Endothelial cell of umbilical vein (primary cell): Measurements from ENCODE around the gene C5orf47. TPM values are rescaled to one million over a fixed set of nuclear protein-coding genes. Genes with fewer than 3 reads are reported as not detected.

ENCODE experiments used
- BruUV-seq: library from RNA; stranded (reverse); fragments of 400-500 nt; replicated peaks from 2 replicates; lab custom pipeline; 2021; lab: Mats Ljungman, UMichigan
- CTCF ChIA-PET: fragments of 300-600, 350-600 bp; sonication (Branson Sonifier 250); formaldehyde crosslinking; loops from one replicate; lab custom pipeline; 2021; ENCODE audit warnings: antibody characterized with exemption, inconsistent platforms; lab: Charles Lee
- POLR2A ChIA-PET: fragments of 300-600, 350-600 bp; sonication (Branson Sonifier 250); formaldehyde crosslinking; loops from one replicate; lab custom pipeline; 2021; ENCODE audit warnings: antibody characterized with exemption, inconsistent platforms; lab: Charles Lee
- DNase-seq: peaks from one replicate; pipeline ENCODE4 v3.0.0-alpha.2; 2011; ENCODE audit warnings: low read depth, low spot score
- FAIRE-seq: peaks from 2 replicates; lab custom pipeline; 2011; peaks lifted over from hg19 to GRCh38; lab: Jason Lieb, UNC
- H2AFZ ChIP-seq: 2 replicates; pipeline ENCODE4 v1.6.0; 2012; ENCODE audit warnings: low read depth, low read length, control low read depth, inconsistent platforms
- H3K27ac ChIP-seq: 2 replicates; pipeline ENCODE4 v1.5.1; 2011; ENCODE audit warnings: low read depth, mild to moderate bottlenecking, control low read depth, low read length, moderate library complexity; ENCODE audit not compliant: insufficient read depth
- H3K27me3 ChIP-seq, 2 experiments: 2 replicates each; pipeline versions ENCODE4 v1.6.0 to v1.6.1; 2011; ENCODE audit warnings: low read length in 2 of 2, mixed read lengths in 1 of 2; ENCODE audit not compliant: control insufficient read depth in 2 of 2, insufficient read depth in 2 of 2
- H3K36me3 ChIP-seq, 2 experiments: 2 replicates in 1 of 2; 3 replicates in 1 of 2; pipeline ENCODE4 v1.5.1; 2011; ENCODE audit warnings: low read length in 2 of 2, mild to moderate bottlenecking in 1 of 2, moderate library complexity in 1 of 2; ENCODE audit not compliant: control insufficient read depth in 2 of 2, insufficient read depth in 2 of 2; ENCODE audit errors: extremely low read depth in 1 of 2
- H3K4me1 ChIP-seq: 3 replicates; pipeline ENCODE4 v1.5.1; 2011; ENCODE audit warnings: mild to moderate bottlenecking, low read length; ENCODE audit not compliant: control insufficient read depth, insufficient read depth; ENCODE audit errors: extremely low read depth
- H3K4me2 ChIP-seq: 2 replicates; pipeline ENCODE4 v1.6.1; 2011; ENCODE audit warnings: low read length, control low read depth, mixed read lengths; ENCODE audit not compliant: insufficient read depth
- H3K4me3 ChIP-seq, 3 experiments: fragments of 200-600 bp in 1 of 3; sonication (generic), shearing (Covaris generic) in 1 of 3; replicated peaks in 1 of 3; 2 replicates each; pipeline ENCODE4 v1.5.1; 2011 to 2016; ENCODE audit warnings: control low read depth in 3 of 3, low read length in 3 of 3, mild to moderate bottlenecking in 2 of 3, inconsistent platforms in 1 of 3, low read depth in 1 of 3, moderate library complexity in 1 of 3; ENCODE audit not compliant: insufficient read depth in 1 of 3
- H3K79me2 ChIP-seq: 2 replicates; pipeline ENCODE4 v1.6.0; 2012; ENCODE audit warnings: low read length, inconsistent platforms; ENCODE audit not compliant: control insufficient read depth, insufficient read depth
- H3K9ac ChIP-seq: replicated peaks from 2 replicates; pipeline ENCODE3; 2011; ENCODE audit warnings: low read length, control low read depth; ENCODE audit not compliant: insufficient read depth; ENCODE audit errors: extremely low read depth
- H3K9me1 ChIP-seq: replicated peaks from 3 replicates; pipeline ENCODE4 v1.6.0; 2011; ENCODE audit warnings: mild to moderate bottlenecking, low read length; ENCODE audit not compliant: control insufficient read depth, insufficient read depth; ENCODE audit errors: extremely low read depth
- H3K9me3 ChIP-seq: replicated peaks from 2 replicates; pipeline ENCODE4 v1.5.1; 2012; ENCODE audit warnings: low read length, inconsistent platforms; ENCODE audit not compliant: control insufficient read depth, insufficient read depth
- H4K20me1 ChIP-seq: replicated peaks from 2 replicates; pipeline ENCODE3; 2011; ENCODE audit warnings: mild to moderate bottlenecking, low read length; ENCODE audit not compliant: control insufficient read depth, insufficient read depth; ENCODE audit errors: extremely low read depth
- CTCF ChIP-seq, 2 donors: IDR thresholded peaks; 1 replicate in 1 of 2; 2 replicates in 1 of 2; pipeline ENCODE4 v1.5.1; 2011; ENCODE audit warnings: low read length in 2 of 2, mild to moderate bottlenecking in 2 of 2, moderate library complexity in 2 of 2, control low read depth in 1 of 2, inconsistent platforms in 1 of 2, low read depth in 1 of 2; ENCODE audit not compliant: insufficient read depth in 1 of 2; ENCODE audit errors: extremely low read depth in 1 of 2
- EZH2 ChIP-seq: IDR thresholded peaks from 2 replicates; pipeline ENCODE4 v1.6.1; 2012; ENCODE audit warnings: borderline replicate concordance, low read depth, mild to moderate bottlenecking, moderate library complexity, low read length, inconsistent platforms; ENCODE audit not compliant: severe bottlenecking
- FOS ChIP-seq: IDR thresholded peaks from 2 replicates; pipeline ENCODE4 v1.6.1; 2011; ENCODE audit warnings: mild to moderate bottlenecking, low read length, moderate library complexity, borderline replicate concordance; ENCODE audit not compliant: insufficient read depth
- GATA2 ChIP-seq: IDR thresholded peaks from 2 replicates; pipeline ENCODE4 v1.7.0; 2011; ENCODE audit warnings: low read depth, mild to moderate bottlenecking, moderate library complexity, mixed read lengths, low read length; ENCODE audit not compliant: insufficient read length, insufficient read depth
- JUN ChIP-seq: IDR thresholded peaks from 2 replicates; pipeline ENCODE4 v1.6.1; 2011; ENCODE audit warnings: borderline replicate concordance, low read depth; ENCODE audit not compliant: insufficient read length, insufficient read depth
- MAX ChIP-seq: IDR thresholded peaks from 2 replicates; pipeline ENCODE4 v1.6.1; 2011; ENCODE audit not compliant: insufficient read depth, insufficient read length
- MYC ChIP-seq: IDR thresholded peaks from one replicate; pipeline ENCODE4 v1.6.1; 2011; ENCODE audit warnings: mild to moderate bottlenecking, low read depth, low read length
- POLR2A ChIP-seq: IDR thresholded peaks from 2 replicates; pipeline ENCODE4 v1.6.1; 2012; ENCODE audit warnings: low read depth, mild to moderate bottlenecking, control low read depth, low read length
- POLR2AphosphoS5 ChIP-seq: IDR thresholded peaks from 2 replicates; pipeline ENCODE4 v1.6.1; 2012; ENCODE audit warnings: low read depth, mild to moderate bottlenecking, control low read depth, low read length, moderate library complexity; ENCODE audit not compliant: insufficient read depth
- dilution Hi-C: fragments of 300-500 bp; cut with MboI; formaldehyde crosslinking; loops from one replicate; pipeline ENCODE4 v1.15.0; 2019; ENCODE audit warnings: low sequenced_read_pairs; ENCODE audit not compliant: extremely low pct_ligation_motif_present
- intact Hi-C: fragments of 100-400 bp; cut with micrococcal nuclease; formaldehyde crosslinking; loops from one replicate; pipeline ENCODE4 v1.10.0; 2022
- polyA plus RNA-seq, 4 experiments: library from polyadenylated mRNA; depleted of rRNA in 3 of 4; stranded (reverse) in 3 of 4; unstranded in 1 of 4; fragments of >200 nt; gene quantifications; 2 replicates each; pipeline versions ENCODE4 v1.2.1 to v1.2.3, GENCODE V29; 2011 to 2012; ENCODE audit warnings: missing spikeins in 1 of 4
- total RNA-seq: library from RNA; stranded (reverse); gene quantifications from 2 replicates; pipeline ENCODE4 v1.2.3, GENCODE V29; 2021

C5orf47 gene
- total and polyA plus RNA-seq, 2 donors (not counting 3 experiments of a cell fraction or from before 2014, with no cell fraction given), result not detected

DNA sequence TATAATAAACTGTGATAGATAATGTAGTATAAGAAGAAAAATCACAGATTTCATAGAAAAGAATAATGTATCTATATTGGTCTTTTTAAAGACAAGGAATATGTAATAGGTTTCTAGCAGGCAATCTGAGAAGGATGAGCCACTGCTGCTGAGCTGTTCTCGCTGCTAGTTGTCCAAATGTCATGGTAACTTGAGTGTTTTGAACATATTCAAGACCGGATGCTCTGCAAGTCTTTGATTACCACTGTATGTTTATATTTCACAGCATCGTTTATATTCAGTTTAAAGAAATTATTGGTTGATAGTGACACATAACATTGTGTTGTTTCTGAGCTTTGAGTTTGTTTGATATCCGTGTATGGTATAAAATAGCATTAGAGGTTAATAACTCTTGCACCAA is 9.6 kb downstream of the C5orf47 start:
- dilution Hi-C loops (no loop called here), intact Hi-C loops (no loop called here)
- Histone ChIP-seq H3K27ac (no peak overlapping the region), H3K36me3 (no peaks in the 10 kb centered on the region), H2AFZ (no peak overlapping the region), H4K20me1 (no peaks in the 10 kb centered on the region), H3K27me3 (no peaks in the 10 kb centered on the region), H3K4me1 (no peaks in the 10 kb centered on the region), H3K9me3 (no peaks in the 10 kb centered on the region), H3K79me2 (no peaks in the 10 kb centered on the region), H3K9ac (no peak overlapping the region), H3K4me2 (no peak overlapping the region), H3K4me3 (no peak overlapping the region), H3K9me1 (no peaks in the 10 kb centered on the region)
- no TSS peak for BruUV-seq
- no peak for DNase-seq
- POLR2A ChIA-PET, result no interaction called here
- FAIRE-seq, result no peak
- no peak for TF ChIP-seq JUN
- no peak for TF ChIP-seq POLR2A
- TF ChIP-seq FOS, result no peak
- no peak for TF ChIP-seq GATA2
- TF ChIP-seq CTCF (IDR thresholded peaks at IDR 0.05; ENCODE audit: extremely low read depth in 1 of 2, insufficient read depth in 1 of 2, low read depth in 1 of 2, low read length in 2 of 2), result no peak
- TF ChIP-seq POLR2AphosphoS5, result no peak
- CTCF ChIA-PET, result no interaction called here

- CTCF ChIA-PET, result no interaction called here
- intact Hi-C loops (no loop called here), dilution Hi-C loops (no loop called here)
- Histone ChIP-seq H3K9me1 (no peaks in the 10 kb centered on the region), H3K4me1 (no peaks in the 10 kb centered on the region), H3K4me2 (no peak overlapping the region), H3K36me3 (no peaks in the 10 kb centered on the region), H3K4me3 (no peak overlapping the region), H3K9ac (no peak overlapping the region), H3K9me3 (no peaks in the 10 kb centered on the region), H3K79me2 (no peaks in the 10 kb centered on the region), H2AFZ (no peak overlapping the region), H4K20me1 (no peaks in the 10 kb centered on the region), H3K27ac (no peak overlapping the region), H3K27me3 (no peaks in the 10 kb centered on the region)
- no peak for DNase-seq
- TF ChIP-seq POLR2A, result no peak
- TF ChIP-seq MAX, result no peak
- no peak for TF ChIP-seq GATA2
- TF ChIP-seq FOS, result no peak
- no peak for TF ChIP-seq EZH2
- no peak for TF ChIP-seq JUN
- no peak for TF ChIP-seq CTCF (IDR thresholded peaks at IDR 0.05; ENCODE audit: extremely low read depth in 1 of 2, insufficient read depth in 1 of 2, low read depth in 1 of 2, low read length in 2 of 2)
- no peak for TF ChIP-seq MYC
- no peak for TF ChIP-seq POLR2AphosphoS5
- BruUV-seq, result no TSS peak
- no peak for FAIRE-seq
- POLR2A ChIA-PET, result no interaction called here
Observed at GRCh38 chr5:174000076-174000475, 11.1 kb downstream of the C5orf47 start.
